HepG2 (cell line): ENCODE data around the gene PSRC1. TPM values are rescaled to one million over a fixed set of nuclear protein-coding genes. Genes with fewer than 3 reads are reported as not detected.

Experiments used
- ARID2 ChIP-seq: sonication (generic); formaldehyde crosslinking; IDR thresholded peaks from 2 replicates; pipeline ENCODE4 v1.8.1; 2022; ENCODE audit warnings: mild to moderate bottlenecking, missing genetic modification reagents, borderline replicate concordance
- FOXC1 ChIP-seq: sonication (generic); formaldehyde crosslinking; IDR thresholded peaks from 2 replicates; pipeline ENCODE4 v1.8.0; 2022; ENCODE audit warnings: mild to moderate bottlenecking, missing genetic modification reagents, borderline replicate concordance
- HCFC1 ChIP-seq: fragments of 150-350 bp; IDR thresholded peaks from 2 replicates; pipeline ENCODE4 v1.6.1; 2014; ENCODE audit warnings: low read depth, low read length
- HNF1A ChIP-seq, 2 experiments: sonication (generic) in 1 of 2; formaldehyde crosslinking in 1 of 2; IDR thresholded peaks; 2 replicates each; pipeline versions ENCODE4 v1.4.0 to v1.6.1; 2016 to 2020; ENCODE audit warnings: borderline replicate concordance in 1 of 2, low read depth in 1 of 2, mild to moderate bottlenecking in 1 of 2, missing genetic modification reagents in 1 of 2
- MAFG ChIP-seq: sonication (generic); formaldehyde crosslinking; IDR thresholded peaks from 2 replicates; pipeline ENCODE4 v1.5.1; 2020; ENCODE audit warnings: mild to moderate bottlenecking, missing genetic modification reagents
- MLX ChIP-seq: IDR thresholded peaks from 2 replicates; pipeline ENCODE4 v1.6.1; 2016
- NFRKB ChIP-seq: fragments of 450-650 bp; IDR thresholded peaks from 2 replicates; pipeline ENCODE4 v1.6.1; 2017
- REL ChIP-seq: sonication (generic); formaldehyde crosslinking; conservative IDR thresholded peaks from 2 replicates; pipeline ENCODE4 v1.8.0; 2022; ENCODE audit warnings: mild to moderate bottlenecking, missing genetic modification reagents, moderate library complexity
- RFXAP ChIP-seq: sonication (generic); formaldehyde crosslinking; IDR thresholded peaks from 2 replicates; pipeline ENCODE4 v1.4.0; 2020; ENCODE audit warnings: missing genetic modification reagents, borderline replicate concordance
- SIN3B ChIP-seq: fragments of 150-350 bp; IDR thresholded peaks from 2 replicates; pipeline ENCODE4 v1.6.1; 2014; ENCODE audit warnings: low read length
- TBL1XR1 ChIP-seq: fragments of 150-350 bp; IDR thresholded peaks from 2 replicates; pipeline ENCODE4 v1.6.1; 2014; ENCODE audit warnings: borderline replicate concordance, low read length; ENCODE audit not compliant: partially characterized antibody
- TERF1 ChIP-seq: sonication (generic); formaldehyde crosslinking; IDR thresholded peaks from 2 replicates; pipeline ENCODE4 v1.8.0; 2022; ENCODE audit warnings: mild to moderate bottlenecking, missing genetic modification reagents, moderate library complexity
- ZBTB1 ChIP-seq: sonication (generic); formaldehyde crosslinking; IDR thresholded peaks from 2 replicates; pipeline ENCODE4 v1.4.0; 2020; ENCODE audit warnings: missing genetic modification reagents, borderline replicate concordance
- ZBTB10 ChIP-seq: sonication (generic); formaldehyde crosslinking; IDR thresholded peaks from 2 replicates; pipeline ENCODE4 v1.4.0; 2020; ENCODE audit warnings: missing genetic modification reagents, borderline replicate concordance
- ZNF564 ChIP-seq: sonication (generic); formaldehyde crosslinking; IDR thresholded peaks from 2 replicates; pipeline ENCODE4 v1.8.1; 2023; ENCODE audit warnings: mild to moderate bottlenecking, missing genetic modification reagents
- ZNF574 ChIP-seq: sonication (generic); formaldehyde crosslinking; IDR thresholded peaks from 2 replicates; pipeline ENCODE4 v1.4.0; 2020; ENCODE audit warnings: missing genetic modification reagents
- ZZZ3 ChIP-seq: sonication (generic); formaldehyde crosslinking; IDR thresholded peaks from 2 replicates; pipeline ENCODE4 v1.4.0; 2020; ENCODE audit warnings: missing genetic modification reagents, mild to moderate bottlenecking, borderline replicate concordance
- polyA plus RNA-seq, 8 experiments: library from polyadenylated mRNA; depleted of rRNA in 3 of 8; stranded (reverse) in 7 of 8; unstranded in 1 of 8; fragments of >200 nt; fragmentation: Illumina TruSeq in 4 of 8; extraction: Trizol in 4 of 8; gene quantifications; 2 replicates each; pipeline versions ENCODE4 v1.2.1 to v1.2.3, GENCODE V29; 2011 to 2016; ENCODE audit warnings: low read depth in 4 of 8, missing spikeins in 1 of 8, mixed read lengths in 1 of 8; ENCODE audit not compliant: insufficient read depth in 1 of 8
- total RNA-seq, 5 experiments: library from RNA; depleted of rRNA; stranded (reverse); fragments of >200 nt; fragmentation: Illumina TruSeq; extraction: Trizol; gene quantifications; 2 replicates each; pipeline ENCODE4 v1.2.3, GENCODE V29; 2016; ENCODE audit warnings: low read depth in 1 of 5

PSRC1 gene
- total and polyA plus RNA-seq, 2 of the 13 experiments (the other 11 are each of a cell fraction or from before 2014, with no cell fraction given) = 28.6 to 30.3 TPM

GRCh38 chr1:109253803-109254620 lies 28.9 kb downstream of the PSRC1 start (continued):
- TF ChIP-seq ZBTB1 (CRISPR knock-in tag) (no peak), MAFG (CRISPR knock-in tag) (no peak), ZNF574 (CRISPR knock-in tag) (peak; percentile 54), HCFC1 (no peak), TERF1 (CRISPR knock-in tag) (no peak), ZZZ3 (CRISPR knock-in tag) (peak; percentile 19; the same call in 1 of the 2 replicates), ZBTB10 (0 out of 2 replicates have a peak, but pooled peaks have one; percentile 75), TBL1XR1 (no peak), SIN3B (no peak), HNF1A (IDR thresholded peaks at IDR 0.05; ENCODE audit: low read depth) (no peak), HNF1A (CRISPR knock-in tag; IDR thresholded peaks at IDR 0.05; ENCODE audit: borderline replicate concordance) (no peak), MLX (CRISPR knock-in tag) (no peak), REL (CRISPR knock-in tag) (no peak), ZNF564 (CRISPR knock-in tag) (no peak), ARID2 (CRISPR knock-in tag) (no peak), FOXC1 (CRISPR knock-in tag) (no peak), RFXAP (CRISPR knock-in tag) (no peak), NFRKB (no peak)
